ENCODE results near the gene TRUB2. TPM values are rescaled to one million over a fixed set of nuclear protein-coding genes. Genes with fewer than 3 reads are reported as not detected.
A peak's percentile ranks its signal among the peaks of the same experiment; 100 is the strongest.

Gene TRUB2, protein sequence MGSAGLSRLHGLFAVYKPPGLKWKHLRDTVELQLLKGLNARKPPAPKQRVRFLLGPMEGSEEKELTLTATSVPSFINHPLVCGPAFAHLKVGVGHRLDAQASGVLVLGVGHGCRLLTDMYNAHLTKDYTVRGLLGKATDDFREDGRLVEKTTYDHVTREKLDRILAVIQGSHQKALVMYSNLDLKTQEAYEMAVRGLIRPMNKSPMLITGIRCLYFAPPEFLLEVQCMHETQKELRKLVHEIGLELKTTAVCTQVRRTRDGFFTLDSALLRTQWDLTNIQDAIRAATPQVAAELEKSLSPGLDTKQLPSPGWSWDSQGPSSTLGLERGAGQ
- total RNA-seq = 27.0 and 27.3 TPM in 2 replicates
- long read RNA-seq, full-length matches to known transcripts = 176 of 187 reads
- long read RNA-seq, partial matches to known transcripts = 1 of 187 reads
- long read RNA-seq, other reads (novel, unspliced or antisense) = 10 of 187 reads

DNA sequence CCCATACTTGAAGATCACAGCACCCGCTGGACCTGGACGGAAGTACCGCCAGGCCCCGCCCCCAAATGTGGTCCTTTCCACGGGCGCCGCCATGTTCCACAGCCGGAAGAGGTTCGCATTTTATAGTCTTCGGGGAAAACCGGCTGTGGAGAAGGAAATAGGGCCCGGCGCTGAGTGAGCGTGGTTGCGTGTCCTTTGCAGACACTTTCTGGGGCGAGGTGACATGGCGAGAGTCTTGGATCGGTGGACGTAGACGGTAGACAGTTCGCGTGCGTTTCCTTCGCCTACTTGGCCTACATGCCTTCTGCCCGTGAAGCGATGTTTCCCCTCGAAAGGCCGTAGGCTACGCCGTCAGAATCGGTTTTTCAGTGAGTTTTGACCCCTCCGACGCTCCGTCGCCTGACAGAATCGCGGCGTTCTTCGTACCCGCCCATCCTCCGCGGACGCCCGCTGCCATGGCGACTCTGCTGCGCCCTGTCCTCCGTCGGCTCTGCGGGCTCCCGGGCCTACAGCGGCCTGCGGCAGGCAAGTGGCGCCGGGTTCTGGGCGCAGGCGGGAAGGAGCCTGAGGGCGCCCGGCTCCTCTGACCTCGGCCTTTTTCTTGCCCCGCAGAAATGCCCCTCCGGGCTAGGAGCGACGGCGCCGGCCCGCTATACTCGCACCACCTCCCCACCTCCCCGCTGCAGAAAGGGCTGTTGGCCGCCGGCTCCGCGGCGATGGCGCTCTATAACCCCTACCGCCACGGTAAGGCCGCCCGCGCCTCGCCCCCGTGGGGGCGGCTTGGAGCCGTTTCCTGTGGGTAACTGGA, at the start of gene TRUB2, which contains the start of gene COQ4:
Gene TRUB2 (minus strand): TSS at position 44 of the 808 bp plus-strand sequence. CDS start 39 bp downstream, at position 5.
Gene COQ4 (plus strand): TSS at position 436 of the 808 bp plus-strand sequence. CDS start 20 bp downstream, at position 456.
- no peaks in the 10 kb centered on the region for H3K27me3 Mint-ChIP-seq (ENCODE audit: unreplicated experiment)
- H3K36me3 Mint-ChIP-seq (ENCODE audit: unreplicated experiment) = peaks cover 8% of the 10 kb centered on the region
- H3K4me1 Mint-ChIP-seq (ENCODE audit: unreplicated experiment) = peaks cover 18% of the 10 kb centered on the region
- H3K4me3 Mint-ChIP-seq (ENCODE audit: unreplicated experiment) = peak within 1 kb of the TSS; percentile 91
- peak within 1 kb of the TSS; percentile 99 for H3K27ac Mint-ChIP-seq (ENCODE audit: unreplicated experiment)
- peak; percentile 97 for DNase-seq (ENCODE audit: extremely low spot score, unreplicated experiment)
- TF ChIP-seq CTCF (IDR thresholded peaks at IDR 0.05) = no peak
- no peaks in the 10 kb centered on the region for H3K9me3 Mint-ChIP-seq (ENCODE audit: unreplicated experiment)

DNA sequence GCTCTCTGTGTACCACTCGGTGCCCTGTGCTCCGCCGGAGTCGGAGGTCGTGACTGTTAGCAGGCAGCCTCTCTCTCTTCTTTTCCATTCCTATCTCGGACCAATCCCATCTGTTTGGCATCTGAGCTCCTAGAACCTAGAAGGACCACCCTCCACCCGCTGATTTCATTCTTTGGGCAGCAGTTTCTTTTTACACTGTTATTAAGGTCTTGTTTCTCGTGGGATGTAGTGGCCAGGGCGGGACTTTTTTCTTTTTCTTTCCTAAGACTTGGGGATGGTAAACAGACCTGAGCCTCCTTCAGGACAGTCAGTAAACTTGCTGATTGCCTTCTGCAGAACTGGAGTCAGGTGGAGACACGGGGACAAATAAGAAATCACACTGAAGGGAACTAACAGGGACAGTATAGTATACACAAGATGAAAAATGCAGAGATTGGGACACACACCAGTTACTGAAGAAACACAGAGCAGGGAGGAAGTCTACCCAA, 49.4 kb upstream of the TRUB2 start:
- H3K27ac Mint-ChIP-seq (ENCODE audit: unreplicated experiment) = peak overlapping the region; percentile 98
- no peak for TF ChIP-seq CTCF (IDR thresholded peaks at IDR 0.05)
- H3K4me3 Mint-ChIP-seq (ENCODE audit: unreplicated experiment) = peak overlapping the region; percentile 97
- no peak for DNase-seq (ENCODE audit: extremely low spot score, unreplicated experiment)
- H3K36me3 Mint-ChIP-seq (ENCODE audit: unreplicated experiment) = peaks cover 4% of the 10 kb centered on the region
- no peaks in the 10 kb centered on the region for H3K9me3 Mint-ChIP-seq (ENCODE audit: unreplicated experiment)
- no peaks in the 10 kb centered on the region for H3K27me3 Mint-ChIP-seq (ENCODE audit: unreplicated experiment)
- peaks cover 26% of the 10 kb centered on the region for H3K4me1 Mint-ChIP-seq (ENCODE audit: unreplicated experiment)

- Mint-ChIP-seq H3K27ac (ENCODE audit: unreplicated experiment) (peak within 1 kb of the TSS; percentile 98), H3K27me3 (ENCODE audit: unreplicated experiment) (no peaks in the 10 kb centered on the region), H3K4me1 (ENCODE audit: unreplicated experiment) (peaks cover 26% of the 10 kb centered on the region), H3K36me3 (ENCODE audit: unreplicated experiment) (peaks cover 4% of the 10 kb centered on the region), H3K9me3 (ENCODE audit: unreplicated experiment) (no peaks in the 10 kb centered on the region), H3K4me3 (ENCODE audit: unreplicated experiment) (peak within 1 kb of the TSS; percentile 97)
- TF ChIP-seq CTCF (IDR thresholded peaks at IDR 0.05) = peak; percentile 32
- peak; percentile 97 for DNase-seq (ENCODE audit: extremely low spot score, unreplicated experiment)
Observed at GRCh38 chr9:128370752-128371629, 48.7 kb upstream of the TRUB2 start, which contains the start of gene URM1. URM1 (plus strand) TSS chr9:128371374; CDS start chr9:128371381, 7 bp downstream.

DNA sequence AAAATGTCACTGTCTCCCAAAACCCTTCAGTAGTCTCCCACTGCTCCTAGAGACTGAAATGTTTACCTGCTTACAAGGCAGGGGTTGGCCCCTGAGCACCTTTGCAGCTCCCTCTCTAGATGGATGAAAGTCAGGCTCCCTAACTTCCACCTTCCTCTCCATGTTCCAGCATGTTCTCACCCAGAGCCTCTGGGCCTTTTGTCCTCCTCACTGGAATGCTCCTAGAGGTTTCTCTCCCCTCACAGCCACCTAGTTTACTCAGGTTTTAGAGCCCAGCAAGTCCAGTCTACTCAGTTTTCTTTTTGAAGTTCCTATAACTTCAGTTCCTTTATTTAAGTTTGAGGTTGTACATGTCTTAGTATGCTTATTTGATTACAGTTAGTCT, 48.1 kb upstream of the TRUB2 start:
- Mint-ChIP-seq H3K9me3 (ENCODE audit: unreplicated experiment) (no peaks in the 10 kb centered on the region), H3K4me3 (ENCODE audit: unreplicated experiment) (peak overlapping the region; percentile 97), H3K36me3 (ENCODE audit: unreplicated experiment) (no peaks in the 10 kb centered on the region), H3K4me1 (ENCODE audit: unreplicated experiment) (peaks cover 27% of the 10 kb centered on the region), H3K27ac (ENCODE audit: unreplicated experiment) (peak overlapping the region; percentile 98), H3K27me3 (ENCODE audit: unreplicated experiment) (no peaks in the 10 kb centered on the region)
- DNase-seq (ENCODE audit: extremely low spot score, unreplicated experiment) = no peak
- no peak for TF ChIP-seq CTCF (IDR thresholded peaks at IDR 0.05)

All from osteocyte (in vitro differentiated cells).